T-helper 2 cell treated with Interferon-gamma antibody and Interleukin-4, amounts not matched to agents 100 ng/mL and 5 ng/mL, for 36 hours (primary cell): Measurements from ENCODE around the gene CARS2. TPM values are rescaled to one million over a fixed set of nuclear protein-coding genes. Genes with fewer than 3 reads are reported as not detected.

ENCODE experiments used
- intact Hi-C: fragments of 100-400 bp; cut with micrococcal nuclease; formaldehyde crosslinking; loops from one replicate; pipeline ENCODE4 v1.15.1; 2023
- total RNA-seq: library from RNA; stranded (reverse); gene quantifications from 2 replicates; pipeline ENCODE4 v1.2.3, GENCODE V29; 2022

Gene CARS2
- total RNA-seq, 1 donor from 2014 or later = 79.8 TPM

DNA sequence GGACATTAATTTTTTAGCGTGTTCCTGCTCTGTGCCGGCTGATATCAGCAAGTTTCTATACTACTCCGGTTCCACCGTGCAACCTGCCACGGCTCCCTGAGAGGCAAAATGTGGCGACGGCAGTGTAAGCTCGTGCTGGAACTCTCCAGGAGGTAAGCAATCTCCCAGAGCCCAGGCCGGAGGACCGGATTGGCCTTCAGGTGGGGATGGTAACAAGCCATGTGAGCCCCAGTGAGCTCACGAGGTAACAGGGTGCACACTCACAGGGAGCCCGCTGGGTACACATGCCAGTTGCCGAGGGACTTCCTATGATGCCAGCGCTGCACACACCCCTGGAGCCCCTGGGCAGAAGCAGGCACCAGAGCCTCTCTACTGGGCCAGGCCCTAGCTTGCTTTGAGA is 52.1 kb downstream of the CARS2 start:
- intact Hi-C loops = no loop called here

DNA sequence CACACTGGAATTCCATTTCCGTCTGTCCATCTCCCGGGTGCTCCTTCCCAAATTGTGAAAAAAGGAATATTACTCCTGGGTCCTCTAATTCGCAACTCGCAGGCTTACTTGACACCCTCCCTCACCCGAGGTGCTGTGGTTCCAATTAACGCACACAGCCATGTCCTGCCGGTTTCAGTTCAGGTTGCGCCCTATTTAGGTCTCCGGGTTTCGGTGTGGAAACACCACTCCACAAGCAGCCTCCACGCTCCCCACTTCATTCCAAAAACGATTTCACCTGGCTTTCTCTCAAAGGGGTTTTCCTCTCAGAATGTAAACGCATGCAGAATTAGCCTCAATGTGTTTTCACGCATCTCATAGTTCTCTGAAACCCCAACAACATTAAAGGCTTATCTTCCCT is 52.6 kb downstream of the CARS2 start:
- intact Hi-C loops = no loop called here

DNA sequence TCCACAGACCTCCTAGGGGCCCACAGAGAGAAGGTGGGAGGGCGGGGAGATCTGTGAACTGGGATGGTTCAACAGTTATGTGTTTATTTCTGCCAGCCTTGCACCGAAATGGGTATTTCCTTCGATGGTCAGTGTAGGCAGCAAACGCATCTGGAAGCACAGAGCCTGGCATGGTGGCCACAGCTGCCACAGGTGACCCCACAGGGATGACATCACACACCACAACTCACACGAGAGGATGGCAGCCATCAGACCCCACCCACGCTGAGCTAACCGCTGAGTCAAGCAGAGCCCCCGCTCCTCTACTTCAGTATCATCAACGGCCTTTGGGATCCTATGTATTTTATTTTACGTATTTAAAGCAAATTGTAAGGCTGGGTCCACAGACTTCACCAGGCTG is 53.2 kb downstream of the CARS2 start:
- intact Hi-C loops = no loop called here

- intact Hi-C loops = no loop called here
These were observed 53.6 kb downstream of the CARS2 start for GRCh38 chr13:110652231-110652730.

- intact Hi-C loops = no loop called here
These were observed 54.1 kb downstream of the CARS2 start for GRCh38 chr13:110651726-110652230.

GRCh38 chr13:110651271-110651670 is 54.6 kb downstream of the CARS2 start:
- intact Hi-C loops = no loop called here

GRCh38 chr13:110650436-110650835 is 55.5 kb downstream of the CARS2 start:
- intact Hi-C loops = no loop called here

DNA sequence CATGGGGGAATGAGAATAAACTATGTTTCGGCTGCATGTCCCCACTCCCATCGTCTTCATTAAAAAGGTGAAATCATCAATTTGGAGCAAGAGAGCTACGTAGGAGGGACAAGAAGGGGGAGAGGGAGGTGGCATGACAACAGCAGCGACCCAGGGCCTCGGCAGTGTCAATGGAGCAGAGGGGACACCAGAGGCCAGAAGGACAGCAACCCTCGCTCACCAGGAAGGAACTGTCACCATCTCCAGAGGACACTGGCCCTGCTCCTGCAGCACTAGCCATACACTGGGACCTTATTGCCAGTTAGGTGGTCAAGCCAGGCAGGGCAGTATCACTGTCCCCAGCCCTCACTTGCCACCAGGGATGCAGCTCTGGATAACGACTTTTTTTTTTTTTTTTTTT is 56.4 kb downstream of the CARS2 start:
- intact Hi-C loops = no loop called here

DNA sequence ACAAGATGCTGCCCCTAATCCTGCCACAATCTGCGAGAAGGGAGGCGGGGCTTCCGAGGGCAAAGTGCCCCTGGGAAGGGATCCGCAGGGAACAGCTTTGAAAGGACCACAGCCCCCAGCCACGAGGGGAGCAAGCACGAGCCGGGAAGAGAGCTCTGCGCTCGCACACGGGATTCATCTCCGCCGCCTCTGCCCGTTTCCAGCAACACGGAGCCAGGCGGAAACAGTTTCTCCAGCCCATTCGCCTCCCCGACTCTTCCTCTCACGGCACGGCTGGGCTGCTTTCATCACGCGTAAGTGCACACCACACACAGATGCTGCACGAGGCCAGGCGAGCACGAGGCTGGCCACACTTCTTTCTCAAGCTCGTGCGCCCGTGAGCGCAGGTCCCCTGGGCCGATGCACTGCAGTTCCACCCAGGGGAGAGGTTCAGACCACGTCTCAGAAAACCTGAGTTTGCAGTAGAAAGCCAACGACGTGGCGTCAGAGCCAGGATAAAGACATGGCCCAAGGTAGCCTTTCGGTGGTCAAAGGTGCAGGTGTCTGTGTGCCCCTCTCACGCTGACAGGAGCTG is 57.0 kb downstream of the CARS2 start:
- intact Hi-C loops = no loop called here

DNA sequence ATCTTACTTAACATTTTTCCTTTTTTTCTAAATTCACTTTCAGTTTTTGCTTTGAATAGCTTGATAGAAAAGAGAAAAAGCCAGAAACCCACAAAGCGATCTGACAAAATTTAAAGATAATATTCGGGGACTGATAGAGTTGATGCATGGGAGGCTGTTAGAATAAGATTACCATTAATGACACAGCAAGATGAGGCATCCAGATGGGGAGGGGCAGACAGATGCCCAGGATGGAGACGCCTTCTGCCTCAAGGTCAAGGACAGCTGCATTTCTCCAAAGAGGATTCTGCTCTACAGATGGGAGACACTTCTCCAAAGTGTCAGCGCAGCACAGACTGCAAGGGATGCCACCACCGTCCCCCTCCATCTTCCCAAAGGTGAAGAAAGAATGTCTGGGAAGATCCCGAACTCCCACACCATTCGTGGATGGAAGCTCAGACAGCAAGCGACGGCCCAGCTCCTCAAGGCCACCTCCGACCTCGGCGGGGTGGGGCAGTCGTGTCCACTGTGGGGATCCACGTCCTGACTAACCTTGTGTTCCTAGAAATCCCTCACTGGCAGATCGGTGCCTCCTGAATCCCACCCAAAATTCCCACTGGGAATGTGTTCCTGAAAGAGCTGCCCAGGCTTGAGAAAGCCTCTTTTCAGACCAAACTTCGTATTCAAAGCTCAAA is 57.6 kb downstream of the CARS2 start:
- intact Hi-C loops = no loop called here

- intact Hi-C loops = no loop called here
These were observed 58.6 kb downstream of the CARS2 start for GRCh38 chr13:110647365-110647737.

GRCh38 chr13:110646442-110647364 is 59.2 kb downstream of the CARS2 start:
- intact Hi-C loops = no loop called here

DNA sequence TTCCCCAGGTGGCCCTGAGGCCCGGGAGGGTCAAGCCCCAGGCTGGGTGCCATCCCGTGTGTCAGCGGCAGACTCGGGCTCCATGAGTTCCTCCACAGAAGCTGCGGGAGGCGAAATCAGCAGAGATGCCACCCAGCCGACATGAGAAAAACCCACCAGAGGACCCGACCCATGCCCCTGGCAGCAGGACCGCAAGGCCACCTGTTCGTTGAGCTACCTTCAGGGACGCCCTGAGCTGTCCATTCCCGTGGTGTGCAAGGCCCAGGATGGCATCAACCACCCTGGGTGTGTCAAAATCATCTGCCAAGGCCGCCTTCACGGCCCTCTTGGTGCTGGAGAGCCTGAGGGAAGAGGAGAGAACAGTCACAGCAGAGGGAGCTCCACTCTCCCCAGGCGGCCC is 60.2 kb downstream of the CARS2 start:
- intact Hi-C loops = no loop called here

DNA sequence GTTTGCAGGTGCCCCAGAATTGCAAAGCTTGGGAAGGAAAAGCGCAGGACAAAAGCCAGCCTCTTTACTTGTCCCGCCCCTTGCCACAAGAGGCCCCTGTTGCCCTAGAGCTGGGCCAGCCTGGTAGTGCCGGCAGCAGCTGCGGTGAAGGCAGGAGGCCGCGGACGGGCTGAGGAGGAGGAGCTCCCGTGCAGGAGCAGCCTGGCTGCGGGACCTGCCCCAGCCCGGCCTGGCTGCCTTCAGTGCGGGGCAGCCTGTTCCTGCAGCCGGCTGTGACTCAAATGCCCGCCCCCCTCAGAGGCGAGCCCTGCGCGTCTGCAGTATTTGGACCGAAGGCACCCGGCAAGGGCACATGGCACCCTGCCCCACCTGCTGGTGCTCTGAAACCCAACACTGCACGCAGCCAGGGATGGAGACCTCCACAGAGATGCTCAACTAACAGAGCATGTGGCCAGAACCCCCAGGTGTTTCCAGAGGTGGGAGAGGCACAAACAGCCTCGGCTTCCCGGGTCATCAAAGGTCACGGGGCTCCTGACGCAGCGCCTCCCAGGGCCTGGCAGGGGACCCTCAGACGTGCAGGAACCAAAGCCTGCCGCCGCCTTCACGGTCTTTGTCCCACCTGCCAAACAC is 60.9 kb downstream of the CARS2 start:
- intact Hi-C loops = no loop called here

DNA sequence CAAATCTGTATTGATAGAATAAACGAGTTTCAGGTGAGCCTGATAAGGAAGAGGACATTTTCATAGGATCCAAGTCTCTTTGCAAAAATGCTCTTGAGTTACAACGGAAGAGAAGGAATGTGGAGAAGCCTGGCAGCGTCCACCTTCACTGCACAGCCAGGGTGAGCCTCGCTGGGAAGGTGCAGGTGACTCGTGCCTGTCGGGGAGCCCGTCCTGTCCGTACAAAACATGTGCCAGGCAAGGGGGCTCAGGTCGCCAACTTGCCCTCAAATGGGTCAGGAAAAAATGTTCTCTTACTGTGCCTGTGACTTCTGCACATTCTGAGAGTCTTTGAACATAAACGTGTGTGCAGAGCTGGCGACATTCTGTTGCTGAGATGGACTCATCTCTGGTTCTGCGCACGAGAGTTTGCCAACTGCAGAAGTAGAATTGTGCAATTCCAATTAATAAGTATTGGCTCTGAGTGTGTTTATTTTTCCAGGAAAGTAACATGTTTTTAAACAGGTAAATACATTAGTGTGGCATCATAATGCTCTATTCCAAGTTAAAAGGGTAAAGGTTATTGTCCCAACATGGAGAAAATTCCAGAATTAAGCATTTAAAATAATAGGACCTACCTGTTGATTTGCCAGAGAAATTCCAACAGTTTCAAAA is 62.0 kb downstream of the CARS2 start:
- intact Hi-C loops = no loop called here

DNA sequence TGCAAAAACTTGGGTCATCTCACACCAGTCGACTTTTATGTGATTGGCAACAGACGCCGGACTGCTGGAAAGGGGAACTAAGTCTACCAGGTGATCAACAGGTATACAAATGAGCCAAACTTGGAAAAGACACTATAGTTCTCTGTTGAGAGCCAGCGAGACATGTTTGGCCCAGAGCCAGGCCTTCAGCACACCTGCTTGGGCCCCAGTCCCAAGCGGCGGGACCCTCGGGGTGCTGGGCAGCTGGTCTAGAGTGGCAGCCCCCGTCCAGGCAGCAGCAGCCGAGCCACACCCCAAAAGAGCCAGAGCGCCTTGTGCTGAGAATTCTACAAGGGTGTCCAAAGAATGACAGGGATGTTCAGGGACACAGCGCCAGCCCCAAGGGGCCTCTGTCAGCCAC is 62.6 kb downstream of the CARS2 start:
- intact Hi-C loops = no loop called here

- intact Hi-C loops = no loop called here
These were observed 63.5 kb downstream of the CARS2 start for GRCh38 chr13:110642291-110642981.

DNA sequence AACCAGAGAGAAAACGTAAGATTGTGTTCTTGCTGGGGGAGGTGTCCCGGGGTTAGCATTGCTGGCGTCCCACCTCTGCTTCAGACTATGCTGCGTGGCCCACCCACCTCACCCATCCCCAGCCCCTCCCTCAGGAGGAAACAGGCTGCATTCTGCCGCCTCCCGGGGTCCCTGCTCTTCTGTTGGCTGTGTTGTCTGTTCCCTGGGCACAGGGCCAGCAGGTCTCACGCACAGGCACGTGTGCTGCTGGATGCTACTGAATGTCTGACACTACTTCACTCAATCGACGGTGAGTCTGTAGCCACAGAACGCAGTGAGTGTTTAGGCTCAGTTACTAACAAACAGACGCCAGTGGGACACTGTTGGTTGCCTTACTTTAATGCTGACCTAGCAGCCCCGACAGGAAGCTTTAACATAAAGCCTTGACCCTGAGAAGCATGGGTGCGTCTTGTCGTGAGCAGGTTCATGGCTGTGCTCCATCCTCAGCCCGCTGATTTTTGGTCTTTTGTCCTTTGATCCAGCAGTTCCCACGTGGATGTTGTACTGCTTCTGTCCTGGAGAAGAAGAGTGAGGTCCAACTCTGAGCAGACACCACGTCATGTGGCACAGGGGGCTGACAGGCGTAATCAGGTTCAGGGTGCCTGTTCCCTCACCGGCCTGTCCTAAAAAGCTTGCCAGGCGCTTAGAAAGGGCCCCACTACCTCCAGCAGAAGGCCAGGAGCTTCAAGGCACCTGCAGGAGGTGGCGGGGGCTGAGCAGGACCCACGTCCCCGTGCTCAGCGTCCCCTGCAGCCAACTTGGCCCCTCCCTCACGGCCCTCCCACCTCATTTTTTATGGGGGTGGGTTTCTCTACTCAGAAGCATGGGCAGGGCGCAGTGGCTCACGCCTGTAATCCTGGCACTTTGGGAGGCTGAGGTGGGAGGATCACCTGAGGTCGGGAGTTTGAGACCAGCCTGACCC is 64.6 kb downstream of the CARS2 start:
- intact Hi-C loops = no loop called here

DNA sequence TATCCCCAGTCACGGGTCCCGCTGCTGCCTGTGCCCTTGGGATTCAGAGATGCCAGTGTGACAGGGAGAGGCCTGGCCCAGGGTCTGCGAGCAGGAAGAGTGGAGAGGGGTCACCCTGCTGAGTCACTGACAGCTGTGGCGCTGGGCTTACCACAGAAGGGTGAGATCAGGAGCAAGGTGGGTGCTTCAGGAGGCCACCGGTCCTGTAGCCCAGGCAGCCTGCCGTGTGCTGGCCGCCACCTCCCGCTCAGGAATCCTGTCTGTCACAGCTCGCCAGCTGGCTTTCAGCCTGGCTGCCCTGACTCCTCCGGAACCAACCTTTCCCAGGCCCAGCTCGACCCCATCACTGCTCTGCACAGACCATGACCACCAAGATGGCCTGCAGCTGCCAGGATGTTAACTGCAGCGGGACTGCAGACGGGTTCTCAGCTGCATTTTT is 65.3 kb downstream of the CARS2 start:
- intact Hi-C loops = no loop called here
